ENCODE data around the gene HOXA9. TPM values are rescaled to one million over a fixed set of nuclear protein-coding genes. Genes with fewer than 3 reads are reported as not detected.

Gene HOXA9
- total RNA-seq, 1 donor from 2014 or later: not detected

DNA sequence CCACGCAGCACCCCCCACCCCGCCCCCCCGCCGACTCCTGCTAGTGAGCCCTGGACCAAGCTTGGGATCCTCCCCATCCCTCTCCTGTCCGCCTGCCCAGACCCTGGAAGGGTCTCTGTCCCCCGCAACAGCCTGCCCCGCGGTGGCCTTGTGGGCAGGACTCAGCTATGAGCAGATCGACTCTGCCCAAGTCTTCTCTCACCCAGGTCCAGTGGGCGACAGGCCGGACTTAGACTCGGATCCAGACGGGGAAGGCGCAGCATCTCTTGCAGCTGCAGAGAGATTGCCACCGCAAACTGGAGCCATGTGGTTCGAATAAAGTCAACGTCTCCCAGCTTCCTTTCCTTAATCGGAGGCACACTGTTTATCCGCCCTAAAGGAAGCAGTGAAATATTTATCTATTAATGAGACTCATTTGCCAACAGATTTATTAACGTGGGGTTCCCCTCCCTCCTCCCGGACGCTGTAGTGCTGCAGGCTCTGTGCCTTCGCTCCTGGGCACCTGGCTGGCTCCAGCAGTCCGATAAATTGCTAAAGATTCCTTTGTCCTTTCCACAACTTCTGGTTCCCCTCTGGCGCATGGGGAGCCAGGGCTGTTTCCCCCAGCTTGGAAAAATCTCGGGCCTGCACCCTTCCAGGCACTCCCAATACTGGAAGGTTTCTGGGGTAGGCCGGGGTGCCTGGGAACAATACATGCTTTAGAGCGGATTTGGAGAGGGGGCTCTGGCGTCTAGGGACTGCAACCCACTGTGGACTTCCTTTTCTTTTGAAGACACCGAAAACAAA, 8.2 kb downstream of the HOXA9 start:
- peaks cover 1% of the 10 kb centered on the region for H3K36me3 Mint-ChIP-seq (ENCODE audit: unreplicated experiment)
- TF ChIP-seq, protein P1, sequence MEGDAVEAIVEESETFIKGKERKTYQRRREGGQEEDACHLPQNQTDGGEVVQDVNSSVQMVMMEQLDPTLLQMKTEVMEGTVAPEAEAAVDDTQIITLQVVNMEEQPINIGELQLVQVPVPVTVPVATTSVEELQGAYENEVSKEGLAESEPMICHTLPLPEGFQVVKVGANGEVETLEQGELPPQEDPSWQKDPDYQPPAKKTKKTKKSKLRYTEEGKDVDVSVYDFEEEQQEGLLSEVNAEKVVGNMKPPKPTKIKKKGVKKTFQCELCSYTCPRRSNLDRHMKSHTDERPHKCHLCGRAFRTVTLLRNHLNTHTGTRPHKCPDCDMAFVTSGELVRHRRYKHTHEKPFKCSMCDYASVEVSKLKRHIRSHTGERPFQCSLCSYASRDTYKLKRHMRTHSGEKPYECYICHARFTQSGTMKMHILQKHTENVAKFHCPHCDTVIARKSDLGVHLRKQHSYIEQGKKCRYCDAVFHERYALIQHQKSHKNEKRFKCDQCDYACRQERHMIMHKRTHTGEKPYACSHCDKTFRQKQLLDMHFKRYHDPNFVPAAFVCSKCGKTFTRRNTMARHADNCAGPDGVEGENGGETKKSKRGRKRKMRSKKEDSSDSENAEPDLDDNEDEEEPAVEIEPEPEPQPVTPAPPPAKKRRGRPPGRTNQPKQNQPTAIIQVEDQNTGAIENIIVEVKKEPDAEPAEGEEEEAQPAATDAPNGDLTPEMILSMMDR (IDR thresholded peaks at IDR 0.05): no peak
- peaks cover 12% of the 10 kb centered on the region for H3K4me1 Mint-ChIP-seq (ENCODE audit: unreplicated experiment)
- peaks cover 86% of the 10 kb centered on the region for H3K27me3 Mint-ChIP-seq (ENCODE audit: unreplicated experiment)
- no peak overlapping the region for H3K27ac Mint-ChIP-seq (ENCODE audit: unreplicated experiment)
- H3K9me3 Mint-ChIP-seq (ENCODE audit: unreplicated experiment): peaks cover 7% of the 10 kb centered on the region
- no peak overlapping the region for H3K4me3 Mint-ChIP-seq (ENCODE audit: unreplicated experiment)
- no peak for DNase-seq (ENCODE audit: extremely low spot score, unreplicated experiment)

DNA sequence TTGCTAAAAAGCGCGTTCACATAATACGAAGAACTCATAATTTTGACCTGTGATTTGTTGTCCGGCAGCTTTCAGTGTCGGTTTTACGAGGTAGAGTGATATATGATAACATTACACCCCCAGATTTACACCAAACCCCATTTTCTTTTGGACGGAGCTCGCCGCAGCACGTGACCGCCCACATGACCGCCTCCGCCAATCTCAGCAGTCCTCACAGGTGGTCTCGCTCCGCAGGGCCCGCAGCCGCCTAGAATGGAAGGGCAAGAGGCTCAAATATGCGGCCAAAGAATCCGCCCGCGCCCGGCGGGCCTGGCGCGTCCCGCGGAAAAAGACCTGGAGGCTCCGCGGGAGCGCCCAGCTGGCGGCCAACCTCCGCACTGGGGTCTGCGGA, 8.8 kb downstream of the HOXA9 start, which contains the start of gene HOXA7:
TSS of gene HOXA7 (minus strand) at position 168 of the 391 bp plus-strand sequence. CDS start at position 38, 130 bp downstream.
- Mint-ChIP-seq H3K9me3 (ENCODE audit: unreplicated experiment) (peaks cover 7% of the 10 kb centered on the region), H3K27ac (ENCODE audit: unreplicated experiment) (no peak within 1 kb of the TSS), H3K4me3 (ENCODE audit: unreplicated experiment) (no peak within 1 kb of the TSS), H3K36me3 (ENCODE audit: unreplicated experiment) (peaks cover 1% of the 10 kb centered on the region), H3K4me1 (ENCODE audit: unreplicated experiment) (peaks cover 15% of the 10 kb centered on the region), H3K27me3 (ENCODE audit: unreplicated experiment) (peaks cover 88% of the 10 kb centered on the region)
- DNase-seq (ENCODE audit: extremely low spot score, unreplicated experiment): no peak
- TF ChIP-seq, protein P1 (IDR thresholded peaks at IDR 0.05): no peak

- no peak for DNase-seq (ENCODE audit: extremely low spot score, unreplicated experiment)
- Mint-ChIP-seq H3K4me3 (ENCODE audit: unreplicated experiment) (no peak overlapping the region), H3K4me1 (ENCODE audit: unreplicated experiment) (peaks cover 18% of the 10 kb centered on the region), H3K27ac (ENCODE audit: unreplicated experiment) (no peak overlapping the region), H3K9me3 (ENCODE audit: unreplicated experiment) (peaks cover 7% of the 10 kb centered on the region), H3K36me3 (ENCODE audit: unreplicated experiment) (peaks cover 1% of the 10 kb centered on the region), H3K27me3 (ENCODE audit: unreplicated experiment) (peaks cover 90% of the 10 kb centered on the region)
- TF ChIP-seq, protein P1 (IDR thresholded peaks at IDR 0.05): no peak
Observed at GRCh38 chr7:27155816-27156507, 9.4 kb downstream of the HOXA9 start.

DNA sequence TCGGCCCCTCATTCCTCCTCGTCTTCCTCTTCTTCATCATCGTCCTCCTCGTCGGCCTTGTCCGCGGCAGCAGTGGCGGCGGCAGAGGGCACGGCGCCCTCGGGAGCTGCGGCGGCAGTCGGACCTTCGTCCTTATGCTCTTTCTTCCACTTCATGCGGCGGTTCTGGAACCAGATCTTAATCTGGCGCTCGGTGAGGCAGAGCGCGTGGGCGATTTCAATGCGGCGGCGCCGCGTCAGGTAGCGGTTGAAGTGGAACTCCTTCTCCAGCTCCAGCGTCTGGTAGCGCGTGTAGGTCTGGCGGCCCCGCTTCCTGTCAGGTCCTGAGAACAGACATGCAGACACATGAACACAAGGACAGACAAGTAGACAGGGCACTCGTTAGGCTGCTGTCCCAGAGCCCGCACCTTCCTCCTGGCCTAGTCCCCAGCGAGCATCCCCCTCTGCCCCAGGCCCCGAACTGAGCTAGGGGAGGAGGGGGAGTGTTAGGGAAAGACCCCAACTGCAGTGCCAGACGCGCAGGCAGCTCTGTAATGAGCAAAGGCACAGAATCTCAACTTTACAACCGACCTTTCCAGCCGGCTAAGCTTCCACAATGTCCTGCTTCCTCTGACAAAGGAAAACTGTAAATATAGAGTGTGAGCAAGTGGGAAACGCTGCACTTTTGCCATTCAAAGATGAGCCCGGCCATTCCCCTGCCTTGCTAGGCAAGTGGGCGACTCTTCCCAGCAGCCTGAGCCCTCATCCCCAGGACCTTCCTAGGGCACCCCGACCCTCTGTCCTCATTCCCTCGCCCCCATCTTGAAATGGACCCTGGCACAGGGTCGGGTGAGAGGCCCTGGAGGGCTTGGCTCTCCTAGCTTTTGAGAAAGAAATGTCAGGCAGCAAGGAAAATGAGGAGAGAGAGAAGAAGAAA, 10.2 kb downstream of the HOXA9 start:
- peaks cover 7% of the 10 kb centered on the region for H3K9me3 Mint-ChIP-seq (ENCODE audit: unreplicated experiment)
- no peak overlapping the region for H3K27ac Mint-ChIP-seq (ENCODE audit: unreplicated experiment)
- no peak for DNase-seq (ENCODE audit: extremely low spot score, unreplicated experiment)
- peaks cover 94% of the 10 kb centered on the region for H3K27me3 Mint-ChIP-seq (ENCODE audit: unreplicated experiment)
- no peak overlapping the region for H3K4me3 Mint-ChIP-seq (ENCODE audit: unreplicated experiment)
- peaks cover 1% of the 10 kb centered on the region for H3K36me3 Mint-ChIP-seq (ENCODE audit: unreplicated experiment)
- TF ChIP-seq, protein P1 (IDR thresholded peaks at IDR 0.05): no peak
- peaks cover 18% of the 10 kb centered on the region for H3K4me1 Mint-ChIP-seq (ENCODE audit: unreplicated experiment)

All from osteocyte (in vitro differentiated cells).